Stimulated activated CD8-positive, alpha-beta memory T cell treated with anti-CD3 and anti-CD28 coated beads, Interleukin-15, amount 100 ng/mL, for 4 hours (primary cell): ENCODE results near the gene B2M.
"Not testable (repeated sequence)": the region's sequence is repeated elsewhere in the genome, so short reads cannot be mapped to it uniquely, and the experiment has no call there.

Source experiments
- DNase-seq, 2 donors: peaks; one replicate each; pipeline ENCODE4 v3.0.0-alpha.2; 2020; ENCODE audit warnings: low read depth in 2 of 2

B2M gene

DNA sequence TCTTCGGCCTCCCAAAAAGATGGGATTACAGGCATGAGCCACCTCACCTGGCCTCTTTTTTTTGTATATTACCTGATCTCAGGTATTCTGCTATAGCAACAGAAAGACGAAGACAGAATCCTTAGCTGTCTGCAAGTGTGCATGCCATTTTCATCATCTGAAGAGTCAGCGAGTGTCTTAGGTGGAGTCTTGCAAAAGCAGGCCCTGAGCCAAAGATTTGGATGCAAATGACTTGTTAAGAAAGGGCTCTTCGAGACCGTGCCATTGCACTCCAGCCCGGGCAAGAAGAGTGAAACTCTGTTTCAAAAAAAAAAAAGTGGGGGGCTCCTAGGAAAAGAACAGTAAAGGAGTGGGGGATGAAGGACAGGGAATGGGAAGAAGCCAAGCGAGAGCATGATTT lies 14.8 kb downstream of the B2M start:
- DNase-seq, result no peak

DNA sequence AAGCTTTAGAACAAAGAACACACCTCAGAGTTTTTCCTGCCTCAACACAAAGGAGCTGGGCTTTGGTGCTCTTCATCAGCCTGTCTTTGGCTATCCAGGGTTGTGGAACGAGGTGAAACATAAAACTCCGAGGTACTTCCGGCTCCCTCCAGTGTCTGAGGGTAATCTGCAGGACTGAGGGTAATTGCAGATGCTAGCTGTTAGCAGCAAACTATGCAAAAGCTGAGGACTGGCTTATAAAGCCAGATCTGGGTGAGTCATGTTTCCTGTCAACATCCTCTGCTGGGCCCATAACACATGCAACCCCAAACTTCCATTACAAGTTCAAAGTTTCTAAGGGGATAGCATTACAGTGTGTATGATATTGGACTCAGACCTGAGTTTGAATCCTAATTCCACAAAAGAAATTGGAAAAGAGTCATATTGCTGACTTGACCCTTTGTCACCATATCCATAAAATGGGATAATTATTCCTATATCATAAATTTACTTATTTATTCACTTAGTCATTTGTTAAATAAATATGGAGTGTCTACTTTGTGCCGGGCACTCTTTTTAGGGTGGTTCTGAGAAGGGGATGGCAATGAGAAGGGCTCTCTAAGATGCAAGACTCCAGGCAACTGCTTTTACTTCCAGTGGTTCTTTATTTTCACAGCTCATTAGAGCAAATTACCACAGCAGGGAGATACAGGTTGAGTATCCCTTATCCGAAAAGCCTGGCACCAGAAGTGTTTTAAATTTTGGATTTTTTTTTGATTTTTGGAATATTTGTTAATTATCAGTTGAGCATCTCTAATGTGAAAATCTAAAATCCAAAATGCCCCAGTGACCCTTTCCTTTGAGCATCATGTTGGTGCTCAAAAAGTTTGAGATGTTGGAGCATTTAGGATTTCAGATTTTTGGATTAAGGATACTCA lies 15.5 kb downstream of the B2M start:
- DNase-seq, result peak in 1 of 2 donors; percentile 70

DNA sequence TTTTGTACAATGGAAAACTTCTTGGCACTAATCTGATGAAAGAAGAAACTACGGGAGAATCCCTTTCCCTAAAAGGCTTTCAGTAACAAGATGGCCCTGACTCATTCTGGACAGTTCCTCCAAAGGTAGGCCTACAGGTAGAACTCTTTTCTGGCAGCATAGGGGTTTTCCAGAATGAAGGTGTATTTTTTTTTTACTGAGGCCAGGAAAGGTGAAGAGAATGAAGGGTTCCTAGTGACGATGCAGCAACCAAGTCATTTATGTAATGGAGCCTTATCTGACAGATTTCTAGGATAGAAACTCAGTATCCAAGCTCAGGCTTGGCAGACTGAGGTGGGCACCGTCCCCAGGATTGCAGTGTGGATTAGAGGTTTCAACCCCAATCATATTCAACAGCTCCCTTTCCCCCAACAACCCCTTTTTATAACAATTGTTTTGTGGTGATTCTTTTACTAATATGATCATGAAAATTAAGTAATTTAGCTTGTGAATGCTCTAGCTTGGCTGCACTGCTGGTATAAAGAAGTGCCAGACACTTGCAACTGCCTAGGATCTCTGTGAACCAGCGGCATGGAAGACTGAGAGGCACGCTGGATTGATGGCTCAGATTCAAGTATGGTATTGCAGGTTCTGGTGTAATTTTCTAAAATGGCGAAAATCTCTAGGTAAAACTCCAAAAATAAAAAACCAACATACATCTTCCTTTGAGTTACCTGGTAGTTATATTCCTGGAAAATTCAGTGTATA lies 16.3 kb downstream of the B2M start:
- DNase-seq, result no peak

DNA sequence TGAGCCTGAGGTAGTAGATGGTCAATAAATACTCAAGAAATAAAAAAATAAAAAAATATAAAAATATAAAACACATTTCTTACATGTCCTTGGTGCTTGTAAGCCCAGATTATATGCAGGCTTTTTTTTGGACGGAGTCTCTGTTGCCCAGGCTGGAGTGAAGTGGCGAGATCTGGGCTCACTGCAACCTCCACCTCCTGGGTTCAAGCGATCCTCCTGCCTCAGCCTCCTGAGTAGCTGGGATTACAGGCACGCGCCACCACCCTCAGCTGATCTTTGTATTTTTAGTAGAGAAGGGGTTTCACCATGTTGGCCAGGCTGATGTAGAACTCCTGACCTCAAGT lies 16.9 kb downstream of the B2M start:
- not testable (repeated sequence) for DNase-seq

DNA sequence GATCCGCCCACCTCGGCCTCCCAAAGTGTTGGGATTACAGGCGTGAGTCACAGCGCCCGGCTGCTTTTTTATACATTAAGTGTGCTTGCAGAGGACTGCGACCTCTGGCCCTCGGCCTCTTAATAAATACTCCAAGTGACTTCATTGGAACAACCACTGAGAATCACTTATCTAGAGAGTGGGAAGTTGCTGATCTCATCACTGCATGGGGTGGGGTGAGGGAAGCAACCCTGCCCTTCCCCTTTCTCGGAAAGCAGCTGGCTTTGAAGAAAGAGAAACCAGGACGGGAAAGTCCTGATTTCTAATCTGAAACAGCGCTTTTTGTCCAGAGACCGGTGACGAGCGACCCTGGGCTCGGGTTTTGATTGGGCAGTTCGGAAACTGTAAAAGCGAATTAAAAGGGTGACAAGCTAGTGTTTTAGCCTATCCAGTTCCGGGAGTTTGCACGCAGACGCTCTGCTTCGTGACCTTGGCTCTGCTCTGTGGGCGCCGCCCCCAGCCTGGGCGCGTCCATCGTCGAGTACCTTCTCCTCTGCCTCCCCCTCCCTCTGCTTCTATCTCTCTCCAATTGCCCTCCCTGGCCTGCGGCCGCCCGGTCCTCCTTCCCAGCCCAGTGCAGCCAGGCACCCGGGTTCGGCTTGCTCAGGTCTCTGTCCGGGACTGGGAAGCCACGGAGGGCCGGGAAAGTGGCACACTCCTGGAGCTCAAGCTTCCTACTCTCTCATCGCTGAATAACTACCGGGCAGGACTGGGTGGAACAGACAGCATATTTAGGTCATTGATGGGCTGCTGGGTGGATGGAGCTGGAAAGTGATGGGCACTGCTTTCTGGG lies 17.5 kb downstream of the B2M start:
- peak; percentile 89 to 97 for DNase-seq

DNA sequence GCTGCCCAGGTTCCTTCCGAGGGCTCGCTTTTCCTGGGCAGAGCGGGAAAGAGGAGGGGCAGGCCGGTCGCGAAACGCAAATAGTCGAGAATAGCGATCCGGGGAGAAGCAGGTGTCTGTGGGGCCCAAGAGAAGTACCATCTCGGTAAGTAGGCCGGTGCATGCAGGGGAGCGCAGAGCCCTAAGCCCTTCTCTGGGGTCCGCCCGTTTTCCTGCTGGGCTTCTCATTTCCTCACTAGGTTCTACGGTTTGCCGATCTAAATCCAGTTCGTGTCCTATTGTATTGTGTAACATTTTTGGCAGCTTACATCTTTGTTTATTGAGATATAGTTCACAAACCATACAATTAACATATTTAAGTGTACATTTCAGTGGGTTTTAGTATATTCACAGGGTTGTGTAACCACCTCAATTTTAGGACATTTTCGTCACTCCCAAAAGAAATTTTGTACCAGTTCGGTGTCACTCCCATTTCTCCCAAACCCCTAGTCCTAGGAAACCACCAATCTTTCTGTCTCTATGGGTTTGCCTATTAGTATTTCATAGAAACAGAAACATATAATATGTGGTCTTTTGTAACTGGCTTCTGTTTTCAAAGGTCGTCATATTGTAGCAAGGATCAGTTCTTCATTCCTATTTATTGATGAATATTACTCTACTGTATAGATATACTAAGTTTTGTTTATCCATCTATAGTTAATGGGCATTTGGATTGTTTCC lies 18.3 kb downstream of the B2M start:
- DNase-seq, result no peak

DNA sequence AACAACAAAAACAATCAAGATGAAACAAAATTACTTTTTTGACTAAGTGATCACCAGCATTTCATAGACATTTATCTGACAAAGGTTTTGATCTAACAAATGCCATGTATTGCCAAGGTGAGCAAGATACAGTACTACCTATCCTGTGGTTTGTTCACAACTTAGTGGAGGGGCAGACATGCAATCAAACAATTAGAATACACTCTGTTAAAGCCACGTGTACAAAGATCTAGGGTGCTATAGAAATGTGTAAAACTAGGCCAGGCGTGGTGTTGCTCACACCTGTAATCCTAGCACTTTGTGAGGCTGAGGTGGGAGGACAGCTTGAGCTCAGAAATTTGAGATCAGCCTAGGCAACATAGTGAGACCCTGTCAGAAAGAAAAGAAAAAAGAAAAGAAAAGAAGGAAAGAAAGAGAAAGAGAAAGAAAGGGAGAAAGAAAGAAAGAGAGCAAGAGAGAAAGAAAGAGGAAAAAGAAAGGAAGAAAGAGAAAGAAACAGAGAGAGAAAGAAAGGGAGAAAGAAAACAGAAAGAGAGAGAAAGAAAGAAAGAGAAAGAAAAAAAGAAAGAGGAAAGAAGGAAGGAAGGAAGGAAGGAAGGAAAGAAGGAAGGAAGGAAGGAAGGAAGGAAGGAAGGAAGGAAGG lies 23.6 kb downstream of the B2M start:
- no peak for DNase-seq

DNA sequence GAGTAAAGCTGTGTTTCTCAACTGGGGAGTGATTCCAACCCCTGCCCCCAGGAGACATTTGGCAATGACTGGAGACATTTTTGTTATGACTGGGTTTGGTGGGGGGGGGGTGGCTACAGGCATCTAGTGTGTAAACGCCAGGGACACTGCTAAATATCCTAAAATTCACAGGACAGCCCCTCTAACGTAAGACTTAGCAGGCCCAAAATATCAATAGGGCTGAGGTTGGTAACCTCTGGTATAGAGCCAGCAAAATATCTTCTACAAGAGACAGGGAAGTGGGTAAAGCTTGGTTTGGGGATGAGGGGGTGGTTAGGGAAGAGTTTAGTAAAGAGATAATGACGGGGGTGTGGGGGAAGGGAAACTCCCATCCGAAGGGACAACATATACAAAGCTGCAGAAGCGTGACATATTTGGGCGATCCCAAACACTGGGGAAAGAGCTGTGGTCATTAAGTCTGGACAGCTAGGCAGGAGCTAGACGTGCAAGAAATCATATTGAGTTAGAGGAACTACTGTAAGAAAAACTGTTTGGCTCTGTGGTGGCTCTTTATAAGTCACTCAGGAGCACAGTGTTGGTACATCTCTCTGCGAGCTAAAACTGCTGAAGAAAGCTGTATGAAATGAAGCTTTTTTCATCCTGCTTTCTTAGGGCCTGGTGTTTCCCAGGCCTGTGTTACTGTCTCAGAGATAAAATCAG lies 24.3 kb downstream of the B2M start:
- DNase-seq, result no peak

DNA sequence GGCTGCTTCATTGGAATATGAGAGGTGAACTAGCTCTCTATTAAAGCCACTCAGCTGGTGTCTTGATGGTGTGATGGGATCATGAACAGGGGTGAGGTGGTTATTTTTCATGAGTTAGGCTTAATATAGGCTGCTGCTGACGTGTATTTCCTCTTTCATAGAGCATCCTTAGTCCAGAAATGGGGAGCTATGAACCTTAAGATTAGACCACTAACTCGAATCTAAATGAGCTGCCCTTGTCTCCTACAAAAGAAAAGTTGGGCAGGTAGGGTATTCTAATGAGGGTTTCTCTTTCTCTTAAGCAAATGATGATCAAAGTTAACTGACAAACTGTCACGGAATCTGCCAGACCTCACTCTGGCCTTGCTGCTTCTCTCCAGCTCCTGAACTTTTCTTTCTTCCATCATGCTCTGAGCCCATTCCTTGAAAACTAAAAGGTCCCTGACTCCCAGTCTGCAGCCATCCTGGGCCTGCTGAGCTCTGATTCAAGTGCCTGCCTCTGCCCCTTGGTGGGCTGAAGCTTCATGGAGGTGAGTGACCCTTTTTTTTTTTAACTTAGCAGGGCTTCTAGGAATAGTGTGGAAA lies 25.0 kb downstream of the B2M start, which contains the start of gene TRIM69:
TRIM69 (plus strand) TSS at position 348 of the 585 bp plus-strand sequence; CDS start at position 525, 177 bp downstream.
- no peak for DNase-seq

DNA sequence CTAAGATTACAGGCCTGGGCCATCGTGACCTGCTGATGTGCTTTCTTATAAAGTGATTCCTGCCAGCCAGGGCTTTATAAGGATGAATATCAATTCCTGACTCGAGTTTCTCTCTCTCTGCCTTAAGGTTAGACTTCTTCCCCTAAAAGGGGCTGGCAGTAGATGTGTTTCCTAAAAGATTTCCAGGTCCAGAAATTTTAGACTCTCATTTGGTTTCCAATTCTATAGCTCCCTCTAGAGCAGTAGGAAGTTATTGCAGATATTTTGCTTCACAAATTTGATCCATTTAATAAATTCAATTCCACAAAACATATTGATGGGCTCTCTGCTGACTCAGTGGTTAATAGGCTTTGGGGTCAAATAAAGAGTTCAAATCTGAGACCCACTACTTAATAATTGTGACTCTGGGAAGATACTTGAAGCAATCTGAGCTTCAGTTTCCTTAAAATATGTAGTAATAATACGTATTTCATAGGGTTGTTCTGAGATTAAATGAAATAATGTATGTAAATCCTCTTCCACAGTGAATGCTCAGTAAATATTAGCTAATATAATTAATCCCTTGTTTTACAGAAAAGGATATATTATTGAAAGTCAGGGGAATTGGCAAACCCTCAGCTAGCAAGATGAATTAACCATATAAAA lies 27.1 kb downstream of the B2M start:
- no peak for DNase-seq

DNA sequence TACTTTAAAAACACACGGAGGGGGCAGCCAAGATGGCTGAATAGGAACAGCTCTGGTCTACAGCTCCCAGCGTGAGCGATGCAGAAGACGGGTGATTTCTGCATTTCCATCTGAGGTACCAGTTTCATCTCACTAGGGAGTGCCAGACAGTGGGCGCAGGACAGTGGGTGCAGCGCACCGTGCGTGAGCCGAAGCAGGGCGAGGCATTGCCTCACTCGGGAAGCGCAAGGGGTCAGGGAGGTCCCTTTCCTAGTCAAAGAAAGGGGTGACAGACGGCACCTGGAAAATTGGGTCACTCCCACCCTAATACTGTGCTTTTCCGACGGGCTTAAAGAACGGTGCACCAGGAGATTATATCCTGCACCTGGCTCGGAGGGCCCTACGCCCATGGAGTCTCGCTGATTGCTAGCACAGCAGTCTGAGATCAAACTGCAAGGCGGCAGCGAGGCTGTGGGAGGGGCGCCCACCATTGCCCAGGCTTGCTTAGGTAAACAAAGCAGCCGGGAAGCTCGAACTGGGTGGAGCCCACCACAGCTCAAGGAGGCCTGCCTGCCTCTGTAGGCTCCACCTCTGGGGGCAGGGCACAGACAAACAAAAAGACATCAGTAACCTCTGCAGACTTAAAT lies 28.0 kb downstream of the B2M start:
- not testable (repeated sequence) for DNase-seq

DNA sequence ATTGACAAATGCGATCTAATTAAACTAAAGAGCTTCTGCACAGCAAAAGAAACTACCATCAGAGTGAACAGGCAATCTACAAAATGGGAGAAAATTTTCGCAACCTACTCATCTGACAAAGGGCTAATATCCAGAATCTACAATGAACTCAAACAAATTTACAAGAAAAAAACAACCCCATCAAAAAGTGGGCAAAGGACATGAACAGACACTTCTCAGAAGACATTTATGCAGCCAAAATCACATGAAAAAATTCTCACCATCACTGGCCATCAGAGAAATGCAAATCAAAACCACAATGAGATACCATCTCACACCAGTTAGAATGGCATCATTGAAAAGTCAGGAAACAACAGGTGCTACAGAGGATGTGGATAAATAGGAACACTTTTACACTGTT lies 32.1 kb downstream of the B2M start:
- DNase-seq, result not testable (repeated sequence)

DNA sequence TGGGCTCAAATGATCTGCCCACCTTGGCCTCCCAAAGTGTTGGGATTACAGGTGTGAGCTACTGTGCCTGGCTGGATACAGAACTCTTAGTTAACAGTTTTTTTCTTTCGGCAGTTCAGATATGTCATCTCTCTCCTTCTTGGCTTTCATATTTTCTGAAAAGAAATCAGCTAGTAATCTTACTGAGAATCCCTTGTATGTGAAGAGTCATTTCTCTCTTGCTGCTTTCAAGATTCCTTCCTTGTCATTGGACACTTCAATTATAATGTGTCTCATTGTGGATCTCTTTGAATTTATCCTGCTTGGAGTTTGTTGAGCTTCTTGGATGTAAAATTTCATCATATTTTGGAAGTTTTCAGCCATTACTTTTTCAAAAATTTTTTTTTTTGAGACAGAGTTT lies 42.0 kb downstream of the B2M start:
- no peak for DNase-seq

DNA sequence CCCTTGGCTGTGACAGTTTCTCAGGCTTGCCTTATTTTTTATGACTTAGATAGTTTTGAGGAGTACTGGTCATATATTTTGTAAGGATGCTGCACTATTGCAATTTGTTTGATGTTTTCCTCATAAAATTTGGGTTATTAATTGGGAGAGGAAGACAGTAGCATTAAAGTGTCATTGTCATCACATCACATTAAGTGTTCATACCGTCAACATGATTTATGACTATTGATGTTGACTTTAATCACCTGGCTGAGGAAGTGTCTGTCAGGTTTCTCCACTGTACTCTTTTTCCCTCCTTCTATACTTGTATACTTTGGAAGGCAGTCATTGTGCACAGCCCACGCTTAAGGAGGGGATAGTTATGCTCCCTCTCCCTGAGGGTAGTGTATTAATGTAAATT lies 51.9 kb downstream of the B2M start:
- no peak for DNase-seq

DNA sequence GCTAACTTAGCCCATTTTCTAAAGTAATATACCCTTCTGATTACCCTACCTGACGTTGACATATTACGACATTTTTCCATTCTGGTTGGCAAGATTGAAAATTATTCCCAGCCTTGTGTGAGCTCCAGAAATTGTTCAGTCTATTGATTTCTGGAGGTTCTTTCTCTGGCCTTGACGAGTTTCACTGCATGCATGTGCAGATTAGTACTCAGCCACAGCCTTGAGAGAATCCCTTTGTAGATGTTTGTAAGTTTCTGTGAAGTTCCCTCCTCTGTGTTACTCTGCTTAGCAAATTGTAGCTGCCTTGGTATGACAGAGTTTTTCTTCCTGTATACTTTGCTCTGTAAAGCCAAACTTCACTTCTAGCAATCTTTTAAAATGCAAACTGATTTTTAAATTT lies 52.5 kb downstream of the B2M start:
- no peak for DNase-seq

DNA sequence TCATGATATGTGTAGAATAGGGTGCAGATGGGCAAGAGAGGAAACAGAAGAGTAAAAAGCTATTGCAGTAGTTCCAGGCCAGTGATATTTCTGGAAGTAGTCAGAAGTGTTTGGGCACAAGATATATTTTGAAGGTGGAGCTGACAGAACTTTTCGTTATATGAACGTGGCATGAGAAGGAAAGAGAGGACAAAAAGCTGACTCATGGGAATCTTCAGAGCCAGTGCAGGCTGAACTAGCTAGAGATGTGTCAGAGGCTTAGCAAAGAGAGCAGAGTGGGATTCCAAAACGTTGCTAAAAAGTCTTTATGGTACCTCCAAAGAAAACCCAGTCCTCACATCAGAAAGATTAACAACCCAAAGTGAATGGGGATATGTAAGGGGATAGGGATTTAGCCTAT lies 53.7 kb downstream of the B2M start:
- no peak for DNase-seq
